Endothelial cell of hepatic sinusoid (primary cell): ENCODE measurements around the gene ARPP21.

Experiments
- in situ Hi-C: cut with HindIII; loops from 2 replicates; pipeline ENCODE4 v1.10.0; 2017; ENCODE audit warnings: low sequenced_read_pairs

ARPP21 gene

DNA sequence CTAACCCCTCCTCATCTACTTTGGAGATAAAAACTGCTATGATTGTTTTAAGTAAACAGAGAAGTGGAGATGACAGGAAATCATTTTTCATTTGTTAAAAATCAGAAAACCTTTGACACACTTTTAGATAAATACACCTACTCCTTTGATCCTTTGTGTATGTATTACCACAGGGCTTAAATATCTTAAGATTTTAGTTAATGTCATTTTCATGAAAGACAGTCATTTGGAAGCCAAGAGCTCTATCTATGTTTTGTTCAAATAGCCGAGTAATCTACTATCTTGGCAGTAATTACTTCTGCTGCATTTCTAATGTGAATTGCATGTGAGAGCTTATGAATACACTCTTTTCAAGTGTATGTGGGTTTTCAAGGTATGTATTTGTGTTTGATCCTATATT lies 2.0 kb downstream of the ARPP21 start:
- in situ Hi-C loops = no loop called here

DNA sequence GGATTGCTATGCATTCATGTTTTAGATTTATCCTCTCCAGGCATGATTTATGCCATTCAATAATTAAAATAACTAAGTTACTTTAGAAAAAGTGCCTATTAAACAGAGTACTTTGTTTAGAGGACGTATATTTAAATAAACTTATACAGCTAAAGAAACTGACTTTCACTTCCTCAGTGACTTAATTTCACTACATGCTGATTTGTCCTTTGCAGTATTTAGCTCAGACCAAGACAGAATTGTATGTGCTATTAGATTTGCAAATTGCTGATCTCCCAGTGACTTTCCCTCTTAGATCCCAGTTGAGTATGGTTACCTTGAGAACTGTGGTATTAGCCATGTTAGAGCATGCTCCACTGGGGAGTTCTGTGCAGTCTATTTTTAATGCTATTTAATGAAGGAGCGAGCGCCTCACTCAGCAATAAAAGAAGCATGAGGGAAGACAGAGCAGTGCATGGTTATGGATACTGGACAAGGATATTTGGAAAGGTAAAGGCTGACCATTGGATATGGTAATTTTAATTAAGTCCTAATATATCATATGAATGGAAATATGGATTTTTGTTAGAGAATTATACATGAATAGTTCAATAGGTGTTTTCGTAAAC lies 2.7 kb downstream of the ARPP21 start:
- in situ Hi-C loops = no loop called here

- in situ Hi-C loops = no loop called here
Measured at GRCh38 chr3:35643495-35643894, 4.2 kb downstream of the ARPP21 start.

GRCh38 chr3:35644451-35644850 lies 5.1 kb downstream of the ARPP21 start:
- in situ Hi-C loops = no loop called here

GRCh38 chr3:35645189-35645588 lies 5.9 kb downstream of the ARPP21 start:
- in situ Hi-C loops = no loop called here

DNA sequence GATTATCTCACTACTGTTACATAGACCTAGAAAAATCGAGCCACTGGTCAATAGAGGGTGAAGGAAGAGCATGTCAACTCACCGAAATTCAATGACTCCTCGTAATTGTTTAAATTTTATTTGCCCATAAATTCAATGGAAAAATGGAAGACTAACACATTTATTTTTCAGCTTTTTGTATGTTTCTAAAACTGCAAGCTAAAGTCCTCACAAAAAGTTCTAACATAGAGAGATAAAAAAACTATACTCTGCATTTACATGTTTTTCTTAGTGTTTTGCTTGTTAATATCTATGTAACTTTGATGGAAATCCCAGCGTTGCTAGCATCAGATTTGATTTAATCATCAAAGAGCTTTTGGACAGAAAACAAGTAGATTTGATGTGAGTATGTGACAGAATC lies 6.8 kb downstream of the ARPP21 start:
- in situ Hi-C loops = no loop called here

GRCh38 chr3:35647461-35647860 lies 8.1 kb downstream of the ARPP21 start:
- in situ Hi-C loops = no loop called here

DNA sequence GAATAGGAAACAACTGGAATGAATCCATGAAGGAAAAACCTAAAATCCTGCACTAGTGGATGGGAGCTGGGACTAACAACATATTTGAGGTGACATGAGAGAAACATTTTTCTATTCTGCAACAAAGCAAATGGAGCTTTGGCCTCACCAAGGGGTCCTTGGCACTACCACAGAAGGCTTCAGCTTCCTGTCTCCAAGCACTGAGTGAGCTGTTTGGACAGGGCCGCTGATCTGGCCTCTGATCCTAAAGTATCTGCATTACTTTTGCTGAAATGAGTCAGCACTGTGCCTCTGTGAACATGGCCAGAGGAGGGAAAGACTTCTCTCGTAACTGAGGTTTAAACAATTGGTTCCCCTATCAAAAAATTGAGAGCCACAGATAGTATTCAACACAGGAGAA lies 9.0 kb downstream of the ARPP21 start:
- in situ Hi-C loops = no loop called here

- in situ Hi-C loops = no loop called here
Measured at GRCh38 chr3:35649405-35649804, 10.1 kb downstream of the ARPP21 start.

- in situ Hi-C loops = no loop called here
Measured at GRCh38 chr3:35651426-35651825, 12.1 kb downstream of the ARPP21 start.

DNA sequence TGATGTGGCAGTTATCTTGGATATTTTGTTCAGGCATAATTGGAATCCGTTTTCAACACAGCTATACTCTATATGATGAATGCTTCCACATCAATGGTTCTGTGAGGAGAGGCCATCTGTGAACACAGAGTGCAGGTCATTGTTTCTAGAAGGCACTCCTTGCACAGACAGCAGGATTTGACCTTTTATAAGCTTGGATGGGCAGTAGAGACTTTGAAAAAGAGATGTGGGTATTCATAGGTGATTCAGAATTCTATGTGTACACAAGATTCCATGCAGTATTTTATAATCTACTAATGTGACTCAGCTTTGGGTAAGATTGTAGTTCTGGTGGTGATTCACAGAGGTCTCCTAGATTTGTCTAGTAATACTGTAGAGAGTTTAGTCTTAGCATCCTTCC lies 12.5 kb downstream of the ARPP21 start:
- in situ Hi-C loops = no loop called here

DNA sequence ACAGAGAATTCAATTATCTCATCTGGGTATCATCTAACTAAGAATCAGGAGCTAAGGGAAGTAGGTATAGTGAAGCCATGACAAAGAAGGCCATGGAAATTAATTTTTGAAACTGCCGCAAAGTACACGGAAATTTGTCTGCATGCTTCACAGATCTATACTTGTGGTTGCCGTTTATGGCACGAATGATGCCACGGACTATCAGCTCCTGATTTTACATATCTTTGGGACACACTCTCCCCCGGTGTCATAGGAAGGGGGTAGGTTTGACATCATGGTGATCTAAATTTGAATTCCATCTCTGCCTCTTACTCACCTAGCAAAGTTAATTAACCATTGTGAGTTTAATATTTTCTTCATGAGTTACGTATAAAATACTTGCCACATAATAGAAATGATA lies 14.0 kb downstream of the ARPP21 start:
- in situ Hi-C loops = no loop called here

GRCh38 chr3:35654476-35654875 lies 15.2 kb downstream of the ARPP21 start:
- in situ Hi-C loops = no loop called here

- in situ Hi-C loops = no loop called here
Measured at GRCh38 chr3:35658686-35659085, 19.4 kb downstream of the ARPP21 start.

DNA sequence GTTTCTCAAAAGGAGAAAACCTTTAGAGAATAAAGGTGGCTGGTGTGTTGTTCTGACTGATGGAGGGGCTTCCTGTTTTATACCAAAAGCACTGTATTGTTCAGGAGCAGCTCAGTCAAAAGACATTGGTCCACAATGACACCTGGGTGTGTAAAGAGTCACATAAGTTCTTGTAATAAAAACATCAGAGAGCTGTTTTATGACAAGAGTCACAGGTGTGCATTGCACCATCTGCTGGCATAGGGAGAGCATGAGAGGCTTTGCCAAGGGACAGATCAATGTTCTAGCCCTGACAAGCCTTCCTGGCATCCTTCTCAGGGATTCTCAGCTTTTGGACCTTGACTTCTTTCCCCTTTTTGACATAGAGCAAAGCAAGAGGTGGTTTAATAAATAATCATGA lies 20.4 kb downstream of the ARPP21 start:
- in situ Hi-C loops = no loop called here

DNA sequence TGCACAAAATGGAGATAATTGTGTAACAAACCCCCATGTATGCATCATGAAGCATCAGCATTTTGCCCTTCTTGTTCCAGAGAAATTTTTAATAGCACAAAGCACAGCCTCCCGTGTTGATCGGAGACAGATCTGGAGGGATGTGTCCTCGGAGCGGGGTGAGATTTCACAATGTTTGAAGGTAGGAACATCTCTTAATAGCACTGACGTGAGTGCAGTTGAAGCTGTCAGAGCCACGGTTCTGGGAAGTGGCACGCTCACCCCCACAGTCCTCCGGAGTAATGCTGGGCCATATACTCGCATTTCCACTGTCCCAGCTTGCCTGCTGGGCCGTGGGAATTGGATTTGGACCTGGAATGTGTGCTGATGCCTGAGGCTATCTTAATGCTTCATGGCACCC lies 24.1 kb downstream of the ARPP21 start:
- in situ Hi-C loops = no loop called here

DNA sequence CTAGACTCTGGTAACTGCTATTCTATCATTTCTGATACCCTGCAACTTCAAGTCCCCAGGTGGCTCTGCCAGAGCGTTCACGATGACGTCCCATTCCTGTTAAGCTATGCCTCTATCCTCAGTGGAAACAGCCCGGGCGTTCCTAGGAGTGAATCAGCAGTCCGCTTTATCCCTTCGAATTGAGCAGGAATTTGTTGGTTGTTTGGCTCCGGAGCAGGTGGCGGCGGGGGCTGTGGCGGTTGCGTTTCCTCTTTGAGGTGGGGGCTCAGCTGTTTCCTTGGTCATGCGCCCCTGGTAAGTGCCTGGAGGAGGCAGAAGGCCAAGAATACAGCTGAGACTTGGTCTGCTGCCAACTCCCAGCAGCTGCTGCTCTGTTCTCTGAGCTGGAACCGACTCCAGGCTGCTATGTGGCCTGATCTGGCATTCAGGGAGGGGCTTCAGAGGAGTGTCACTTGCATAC lies 25.2 kb downstream of the ARPP21 start:
- in situ Hi-C loops = no loop called here

GRCh38 chr3:35665390-35666055 lies 26.2 kb downstream of the ARPP21 start:
- in situ Hi-C loops = no loop called here

GRCh38 chr3:35666888-35667287 lies 27.6 kb downstream of the ARPP21 start:
- in situ Hi-C loops = no loop called here

DNA sequence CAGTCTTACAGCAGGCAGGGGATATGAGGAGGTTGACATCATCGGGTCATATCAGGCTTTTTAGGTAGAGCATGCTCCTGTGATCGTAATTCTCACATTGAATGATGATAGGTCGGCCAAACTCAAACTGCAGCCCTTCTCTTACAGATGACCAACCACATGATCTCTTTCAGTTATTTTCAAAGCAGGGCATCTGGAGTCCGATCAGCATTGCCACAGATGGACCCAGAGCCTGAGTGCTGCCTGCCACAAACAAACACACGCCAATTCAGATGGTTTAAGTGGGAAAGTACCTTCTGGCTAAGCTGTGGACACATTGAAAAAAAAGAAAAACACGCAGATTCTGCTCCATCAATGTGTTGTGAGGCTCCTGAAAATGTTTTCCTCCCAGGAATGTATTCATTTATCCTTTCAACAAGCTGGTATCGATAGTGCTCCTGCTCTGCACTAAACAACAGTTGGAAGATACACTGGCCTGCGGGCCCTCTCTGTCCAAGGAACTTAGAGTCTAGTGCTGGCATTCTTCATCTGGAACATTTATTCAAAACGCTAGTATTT lies 31.2 kb downstream of the ARPP21 start:
- in situ Hi-C loops = no loop called here

DNA sequence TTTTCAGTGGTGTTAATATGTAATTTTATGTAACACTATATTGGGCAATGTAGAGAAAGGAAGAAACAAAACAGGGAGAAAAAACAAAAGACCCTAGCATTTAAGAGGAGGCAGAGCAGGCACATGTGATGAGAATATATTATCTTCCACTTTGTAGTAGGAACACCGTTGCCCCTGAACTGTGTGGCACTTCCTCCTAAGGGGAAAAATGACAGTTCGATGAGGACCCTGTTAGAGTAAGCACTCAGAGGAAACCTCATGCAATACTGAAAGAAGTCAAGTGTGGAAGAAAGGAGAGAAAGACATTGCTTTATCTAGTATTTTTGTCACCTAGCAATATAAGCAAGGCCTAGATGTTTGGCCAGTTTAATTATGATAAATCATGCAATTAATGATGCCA lies 32.2 kb downstream of the ARPP21 start:
- in situ Hi-C loops = no loop called here

- in situ Hi-C loops = no loop called here
Measured at GRCh38 chr3:35673017-35673416, 33.7 kb downstream of the ARPP21 start.
